Adrenal gland (tissue), 12 donors: ENCODE results near the gene CUTA. TPM values are rescaled to one million over a fixed set of nuclear protein-coding genes. Genes with fewer than 3 reads are reported as not detected.
A peak's percentile ranks its signal among the peaks of the same experiment; 100 is the strongest.

Experiments
- DNase-seq, 7 donors: peaks; one replicate each; pipeline ENCODE4 v3.0.0-alpha.2; 2019 to 2020
- H3K27ac ChIP-seq, 5 donors: fragments of 200-600 bp; sonication (generic) in 4 of 5; 1 replicate in 3 of 5; 2 replicates in 2 of 5; pipeline versions ENCODE4 v1.5.1 to v1.8.0; 2016 to 2020; ENCODE audit warnings: mild to moderate bottlenecking in 1 of 5
- H3K27me3 ChIP-seq: fragments of 200-600 bp; 2 replicates; pipeline ENCODE4 v1.8.0; 2021
- H3K36me3 ChIP-seq, 2 donors: fragments of 200-600 bp; replicated peaks in 1 of 2; 1 replicate in 1 of 2; 2 replicates in 1 of 2; pipeline versions ENCODE4 v1.5.1 to v1.8.0; 2018 to 2022
- H3K4me1 ChIP-seq, 2 donors: fragments of 200-600 bp; replicated peaks in 1 of 2; 1 replicate in 1 of 2; 2 replicates in 1 of 2; pipeline versions ENCODE4 v1.5.1 to v1.8.0; 2018 to 2021
- H3K4me3 ChIP-seq, 4 donors: fragments of 200-600 bp; sonication (generic) in 3 of 4; one replicate each; pipeline ENCODE4 v1.5.1; 2016 to 2018
- H3K9me3 ChIP-seq, 3 donors: fragments of 200-600 bp; sonication (generic) in 1 of 3; replicated peaks in 1 of 3; 1 replicate in 2 of 3; 2 replicates in 1 of 3; pipeline versions ENCODE4 v1.5.1 to v1.8.0; 2016 to 2021
- POLR2A ChIP-seq, 2 donors: fragments of 450-650 bp; IDR thresholded peaks; one replicate each; pipeline ENCODE4 v1.6.1; 2017; ENCODE audit warnings: antibody characterized with exemption in 2 of 2, mild to moderate bottlenecking in 2 of 2, moderate library complexity in 1 of 2
- WGBS, 4 donors: extraction: QIAGEN DNeasy Blood & Tissue Kit in 2 of 4; methylation state at CpG; one replicate each; pipeline versions ENCODE4 v1.1.5 to v1.1.7; 2013 to 2017; 5-methylcytosine and 5-hydroxymethylcytosine counted together
- intact Hi-C, 2 donors: fragments of 100-400 bp; cut with DNase I; formaldehyde crosslinking; loops; one replicate each; pipeline versions ENCODE4 v1.14.1 to v1.15.0; 2022 to 2023
- polyA plus RNA-seq, 3 donors: library from polyadenylated mRNA; stranded (reverse); fragments of 200-250 nt in 2 of 3; fragments of 350-450 nt in 1 of 3; fragmentation: Illumina TruSeq in 1 of 3; extraction: RNeasy Lipid Tissue Mini Kit (QIAGEN cat#74804) in 1 of 3; gene quantifications; one replicate each; pipeline ENCODE4 v1.2.3, GENCODE V29; 2013 to 2014
- total RNA-seq, 9 donors: library from RNA; depleted of rRNA in 4 of 9; stranded (reverse); fragments of >200 nt in 4 of 9; fragments of 120-200 nt in 1 of 9; fragmentation: NEBNext Ultra II Directional in 1 of 9; extraction: Animal tissue kit (Norgen Biotek cat#: 25700) in 1 of 9; gene quantifications; one replicate each; pipeline versions ENCODE4 v1.1.0 to v1.2.4, GENCODE V29; 2013 to 2023
- TF ChIP-seq, protein P1 (sequence below), 6 experiments: fragments of 450-650 bp in 4 of 6; fragments of 200-600 bp in 2 of 6; sonication (generic) in 1 of 6; IDR thresholded peaks; 1 replicate in 5 of 6; 2 replicates in 1 of 6; pipeline versions ENCODE4 v1.5.1 to v1.8.0; 2016 to 2021; ENCODE audit warnings: antibody characterized with exemption in 6 of 6, mild to moderate bottlenecking in 2 of 6, moderate library complexity in 1 of 6
- donor health status: healthy with polysubstance abuse.
- donor health status: Bipolar disorder and iron deficiency.
- donor health status: DM: yes; HTN: yes; CAD: no.
- donor health status: DM: no; HTN: no; CAD: no.
- donor health status: DM: no; HTN: no; CAD: no.
- donor health status: DM: yes; HTN: yes; CAD: no.

The CUTA gene
- total and polyA plus RNA-seq, 12 donors = 202 to 437 (median 295) TPM

DNA sequence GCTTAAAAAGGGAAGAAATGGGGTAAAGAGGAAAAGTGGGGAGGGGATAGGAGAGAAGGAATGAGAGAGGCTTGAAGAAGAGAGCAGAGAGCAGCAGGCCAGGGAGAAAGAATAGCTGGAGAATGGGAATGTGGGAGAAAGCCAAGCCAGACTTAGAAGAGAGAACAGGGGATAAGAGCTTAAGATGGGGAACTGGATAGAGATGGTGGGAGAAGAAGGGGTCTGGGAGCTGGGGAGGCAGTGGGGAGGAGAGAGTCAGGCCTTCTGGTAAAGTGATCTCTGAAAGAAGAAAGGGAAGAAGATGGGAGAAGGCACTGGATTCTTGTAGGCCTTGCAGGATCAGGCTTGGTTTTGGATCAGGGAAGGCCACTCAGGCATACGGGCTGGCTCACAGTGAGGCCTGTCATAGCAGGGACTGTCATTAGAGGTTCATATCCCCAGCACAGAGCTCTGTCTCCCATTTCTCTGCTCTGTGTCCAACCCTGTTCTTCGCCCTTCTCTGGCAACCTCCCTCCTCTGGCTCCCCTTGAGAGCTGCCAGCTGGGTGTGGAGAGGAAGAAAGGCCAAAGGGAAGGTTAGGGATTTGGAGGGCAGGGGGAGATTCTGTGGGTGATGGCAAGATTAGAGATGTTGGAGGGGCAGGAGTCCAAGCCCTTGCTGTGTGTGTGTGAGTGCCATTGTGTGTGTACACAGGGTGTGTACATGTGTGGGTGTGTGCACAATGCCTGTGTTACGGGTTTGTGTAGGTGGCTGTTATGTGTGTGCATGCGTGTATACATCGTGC lies 11.3 kb upstream of the CUTA start:
- WGBS, 4 donors = 66 to 74% (median 73%) methylated on average over 5 of the region's 5 CpGs
- H3K36me3 ChIP-seq = no peaks in the 10 kb centered on the region
- DNase-seq = no peak
- H3K27ac ChIP-seq = peak overlapping the region in 3 of 5 donors; percentile 16 to 80 (median 64)
- intact Hi-C loops = loop anchor here in 1 of 2 donors (10.0 kb wide), 1 partner anchor 146 kb away; no protein-coding TSS in a partner anchor
- H3K27me3 ChIP-seq = no peaks in the 10 kb centered on the region
- TF ChIP-seq, protein P1, sequence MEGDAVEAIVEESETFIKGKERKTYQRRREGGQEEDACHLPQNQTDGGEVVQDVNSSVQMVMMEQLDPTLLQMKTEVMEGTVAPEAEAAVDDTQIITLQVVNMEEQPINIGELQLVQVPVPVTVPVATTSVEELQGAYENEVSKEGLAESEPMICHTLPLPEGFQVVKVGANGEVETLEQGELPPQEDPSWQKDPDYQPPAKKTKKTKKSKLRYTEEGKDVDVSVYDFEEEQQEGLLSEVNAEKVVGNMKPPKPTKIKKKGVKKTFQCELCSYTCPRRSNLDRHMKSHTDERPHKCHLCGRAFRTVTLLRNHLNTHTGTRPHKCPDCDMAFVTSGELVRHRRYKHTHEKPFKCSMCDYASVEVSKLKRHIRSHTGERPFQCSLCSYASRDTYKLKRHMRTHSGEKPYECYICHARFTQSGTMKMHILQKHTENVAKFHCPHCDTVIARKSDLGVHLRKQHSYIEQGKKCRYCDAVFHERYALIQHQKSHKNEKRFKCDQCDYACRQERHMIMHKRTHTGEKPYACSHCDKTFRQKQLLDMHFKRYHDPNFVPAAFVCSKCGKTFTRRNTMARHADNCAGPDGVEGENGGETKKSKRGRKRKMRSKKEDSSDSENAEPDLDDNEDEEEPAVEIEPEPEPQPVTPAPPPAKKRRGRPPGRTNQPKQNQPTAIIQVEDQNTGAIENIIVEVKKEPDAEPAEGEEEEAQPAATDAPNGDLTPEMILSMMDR (IDR thresholded peaks at IDR 0.05) = no peak
- no peak for TF ChIP-seq POLR2A (IDR thresholded peaks at IDR 0.05)
- peaks cover 19 to 60% of the 10 kb centered on the region in 2 donors for H3K4me1 ChIP-seq
- no peak overlapping the region for H3K4me3 ChIP-seq
- no peaks in the 10 kb centered on the region for H3K9me3 ChIP-seq

DNA sequence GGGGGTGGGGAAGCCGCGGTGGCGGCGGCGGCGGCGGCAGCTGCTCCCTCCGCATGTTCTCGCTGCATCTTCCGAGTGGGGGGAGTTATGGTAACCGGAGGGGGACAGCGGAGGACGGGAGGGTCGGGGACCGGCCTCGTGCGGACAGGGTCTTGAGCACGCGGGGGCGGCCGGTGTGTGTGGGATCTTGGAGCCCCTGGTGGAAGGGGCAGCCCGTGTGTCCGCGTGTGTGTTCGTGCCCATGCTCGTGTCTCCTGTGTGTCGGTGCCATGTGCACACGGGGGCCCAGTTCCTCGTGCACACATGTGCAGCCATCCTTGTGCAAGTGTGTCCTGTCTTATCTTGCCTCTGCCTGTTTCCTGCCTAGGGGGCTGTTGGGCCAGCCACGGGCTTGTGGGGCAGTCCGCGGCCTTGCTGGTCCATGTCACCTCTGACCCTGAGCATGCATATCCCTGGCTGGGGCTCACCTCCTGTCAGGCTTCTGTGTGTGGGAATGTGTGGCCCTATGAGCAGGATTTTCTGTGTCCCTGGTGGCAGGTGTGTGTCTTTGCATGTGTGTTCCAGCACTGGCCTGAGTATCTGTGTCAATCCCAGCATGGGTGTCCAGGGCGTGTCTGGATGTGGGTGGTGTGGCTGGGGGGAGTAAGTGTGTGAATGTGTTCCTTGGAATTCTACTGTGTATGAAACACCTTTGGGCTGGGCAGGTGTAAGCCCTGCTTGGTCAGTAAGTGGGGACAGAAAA lies 10.5 kb upstream of the CUTA start:
- Histone ChIP-seq H3K4me3 (peak overlapping the region in 1 of 4 donors; percentile 73), H3K9me3 (no peaks in the 10 kb centered on the region), H3K27ac (peak overlapping the region in 3 of 5 donors; percentile 16 to 80 (median 64)), H3K36me3 (no peaks in the 10 kb centered on the region), H3K4me1 (peaks cover 19 to 62% of the 10 kb centered on the region in 2 donors), H3K27me3 (no peaks in the 10 kb centered on the region)
- intact Hi-C loops = loop anchor here in 1 of 2 donors (10.0 kb wide), 1 partner anchor 146 kb away; no protein-coding TSS in a partner anchor
- peak in 6 of 7 donors; percentile 40 to 72 (median 52) for DNase-seq
- TF ChIP-seq, protein P1 (IDR thresholded peaks at IDR 0.05) = peak; percentile 22 to 56 (median 30)
- no peak for TF ChIP-seq POLR2A (IDR thresholded peaks at IDR 0.05)
- 4 to 100% (median 41%) methylated on average over 1 to 33 of the region's 33 CpGs for WGBS, 4 donors

DNA sequence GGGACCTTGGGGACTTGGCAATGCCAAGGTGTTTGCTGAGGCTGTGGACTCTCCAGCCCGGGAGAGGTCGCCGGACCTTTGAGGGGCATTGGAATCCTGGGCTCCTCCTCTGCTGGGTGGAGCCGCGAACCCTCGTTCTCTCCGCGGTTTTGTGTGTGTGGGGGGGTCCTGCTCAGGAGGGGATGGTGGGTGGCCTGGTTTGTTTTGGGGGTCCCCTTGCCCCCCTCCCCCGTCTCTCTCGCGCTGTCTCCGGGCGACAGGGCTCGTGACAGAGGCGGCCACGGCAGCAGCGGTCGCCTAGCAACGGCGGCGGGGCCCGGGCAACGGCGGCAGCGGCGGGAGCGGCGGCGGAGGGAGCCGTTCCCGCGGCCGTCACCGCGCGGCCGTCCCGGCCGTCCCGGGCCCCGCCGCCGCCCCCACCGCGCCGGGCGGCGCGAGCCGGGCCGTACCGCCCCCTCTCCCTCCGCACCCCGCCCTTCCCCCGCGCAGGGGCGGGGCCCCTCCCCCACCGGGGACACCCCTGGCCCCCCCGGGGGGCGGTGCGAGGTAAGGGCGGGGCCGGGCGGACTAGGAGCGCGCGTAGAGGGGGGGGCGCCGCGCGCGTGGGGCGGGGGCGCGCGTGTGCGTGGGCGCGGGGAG lies 9.8 kb upstream of the CUTA start:
- WGBS, 4 donors = 1 to 4% (median 1%) methylated on average over 8 to 73 of the region's 79 CpGs; no CpG with 5 or more reads in 1 of the 4 donors

More for the DNA sequence above, 9.8 kb upstream of the CUTA start:
- Histone ChIP-seq H3K4me3 (peak overlapping the region in 2 of 4 donors; percentile 22 to 73), H3K27ac (peak overlapping the region in 3 of 5 donors; percentile 13 to 96 (median 80)), H3K4me1 (peaks cover 19 to 62% of the 10 kb centered on the region in 2 donors), H3K36me3 (no peaks in the 10 kb centered on the region), H3K9me3 (no peaks in the 10 kb centered on the region), H3K27me3 (no peaks in the 10 kb centered on the region)
- TF ChIP-seq POLR2A (IDR thresholded peaks at IDR 0.05) = no peak
- TF ChIP-seq, protein P1 (IDR thresholded peaks at IDR 0.05) = no peak
- DNase-seq = peak in 6 of 7 donors; percentile 55 to 78 (median 64)
- intact Hi-C loops = loop anchor here in 1 of 2 donors (10.0 kb wide), 1 partner anchor 147 kb away; no protein-coding TSS in a partner anchor
